ENCODE results near the gene CSNK1G3.
"Not testable (repeated sequence)": the region's sequence is repeated elsewhere in the genome, so short reads cannot be mapped to it uniquely, and the experiment has no call there.

Gene CSNK1G3

GRCh38 chr5:123511648-123512605, at the start of gene CSNK1G3:
CSNK1G3 (plus strand) TSS chr5:123512177; CDS start chr5:123545664, 33,487 bp downstream.
- peak; percentile 91 for DNase-seq (ENCODE audit: low read depth, low spot score)

- DNase-seq (ENCODE audit: low read depth, low spot score): not testable (repeated sequence)
These were observed 45.1 kb upstream of the CSNK1G3 start for GRCh38 chr5:123466839-123467238.

- no peak for DNase-seq (ENCODE audit: low read depth, low spot score)
These were observed 40.6 kb upstream of the CSNK1G3 start for GRCh38 chr5:123471385-123471784.

GRCh38 chr5:123472150-123472924, 39.6 kb upstream of the CSNK1G3 start:
- no peak for DNase-seq (ENCODE audit: low read depth, low spot score)

- no peak for DNase-seq (ENCODE audit: low read depth, low spot score)
These were observed 37.7 kb upstream of the CSNK1G3 start for GRCh38 chr5:123474228-123474627.

GRCh38 chr5:123476731-123477130, 35.2 kb upstream of the CSNK1G3 start:
- DNase-seq (ENCODE audit: low read depth, low spot score): no peak

GRCh38 chr5:123478546-123478945, 33.4 kb upstream of the CSNK1G3 start:
- DNase-seq (ENCODE audit: low read depth, low spot score): no peak

GRCh38 chr5:123482258-123482657, 29.7 kb upstream of the CSNK1G3 start:
- no peak for DNase-seq (ENCODE audit: low read depth, low spot score)

- no peak for DNase-seq (ENCODE audit: low read depth, low spot score)
These were observed 28.4 kb upstream of the CSNK1G3 start for GRCh38 chr5:123483446-123484077.

- DNase-seq (ENCODE audit: low read depth, low spot score): no peak
These were observed 26.7 kb upstream of the CSNK1G3 start for GRCh38 chr5:123485275-123485674.

GRCh38 chr5:123486951-123487655, 24.9 kb upstream of the CSNK1G3 start:
- DNase-seq (ENCODE audit: low read depth, low spot score): no peak

- DNase-seq (ENCODE audit: low read depth, low spot score): no peak
These were observed 21.0 kb upstream of the CSNK1G3 start for GRCh38 chr5:123490974-123491373.

- DNase-seq (ENCODE audit: low read depth, low spot score): not testable (repeated sequence)
These were observed 16.8 kb upstream of the CSNK1G3 start for GRCh38 chr5:123495211-123495610.

GRCh38 chr5:123496892-123497291, 15.1 kb upstream of the CSNK1G3 start:
- no peak for DNase-seq (ENCODE audit: low read depth, low spot score)

GRCh38 chr5:123500471-123500870, 11.5 kb upstream of the CSNK1G3 start:
- DNase-seq (ENCODE audit: low read depth, low spot score): no peak

GRCh38 chr5:123502120-123502519, 9.9 kb upstream of the CSNK1G3 start:
- DNase-seq (ENCODE audit: low read depth, low spot score): no peak

- no peak for DNase-seq (ENCODE audit: low read depth, low spot score)
These were observed 8.7 kb upstream of the CSNK1G3 start for GRCh38 chr5:123503299-123503698.

GRCh38 chr5:123505633-123506032, 6.3 kb upstream of the CSNK1G3 start:
- DNase-seq (ENCODE audit: low read depth, low spot score): no peak

- DNase-seq (ENCODE audit: low read depth, low spot score): no peak
These were observed 3.5 kb upstream of the CSNK1G3 start for GRCh38 chr5:123508441-123508840.

GRCh38 chr5:123511290-123511647, 708 bp upstream of the CSNK1G3 start:
- DNase-seq (ENCODE audit: low read depth, low spot score): no peak

All from iPS DF 19.7 (cell line).